IPS-18c (cell line): ENCODE measurements around the gene CDON.

Experiments used
- H3K4me3 ChIP-seq: 2 replicates; pipeline ENCODE4 v1.7.0; 2013; ENCODE audit warnings: low read depth, mild to moderate bottlenecking, low read length, moderate library complexity; ENCODE audit not compliant: insufficient read depth
- H3K9me3 ChIP-seq: one replicate; pipeline ENCODE4 v1.6.1; 2013; ENCODE audit warnings: mild to moderate bottlenecking, low read length, moderate library complexity; ENCODE audit not compliant: control insufficient read depth, insufficient read depth

The CDON gene, protein sequence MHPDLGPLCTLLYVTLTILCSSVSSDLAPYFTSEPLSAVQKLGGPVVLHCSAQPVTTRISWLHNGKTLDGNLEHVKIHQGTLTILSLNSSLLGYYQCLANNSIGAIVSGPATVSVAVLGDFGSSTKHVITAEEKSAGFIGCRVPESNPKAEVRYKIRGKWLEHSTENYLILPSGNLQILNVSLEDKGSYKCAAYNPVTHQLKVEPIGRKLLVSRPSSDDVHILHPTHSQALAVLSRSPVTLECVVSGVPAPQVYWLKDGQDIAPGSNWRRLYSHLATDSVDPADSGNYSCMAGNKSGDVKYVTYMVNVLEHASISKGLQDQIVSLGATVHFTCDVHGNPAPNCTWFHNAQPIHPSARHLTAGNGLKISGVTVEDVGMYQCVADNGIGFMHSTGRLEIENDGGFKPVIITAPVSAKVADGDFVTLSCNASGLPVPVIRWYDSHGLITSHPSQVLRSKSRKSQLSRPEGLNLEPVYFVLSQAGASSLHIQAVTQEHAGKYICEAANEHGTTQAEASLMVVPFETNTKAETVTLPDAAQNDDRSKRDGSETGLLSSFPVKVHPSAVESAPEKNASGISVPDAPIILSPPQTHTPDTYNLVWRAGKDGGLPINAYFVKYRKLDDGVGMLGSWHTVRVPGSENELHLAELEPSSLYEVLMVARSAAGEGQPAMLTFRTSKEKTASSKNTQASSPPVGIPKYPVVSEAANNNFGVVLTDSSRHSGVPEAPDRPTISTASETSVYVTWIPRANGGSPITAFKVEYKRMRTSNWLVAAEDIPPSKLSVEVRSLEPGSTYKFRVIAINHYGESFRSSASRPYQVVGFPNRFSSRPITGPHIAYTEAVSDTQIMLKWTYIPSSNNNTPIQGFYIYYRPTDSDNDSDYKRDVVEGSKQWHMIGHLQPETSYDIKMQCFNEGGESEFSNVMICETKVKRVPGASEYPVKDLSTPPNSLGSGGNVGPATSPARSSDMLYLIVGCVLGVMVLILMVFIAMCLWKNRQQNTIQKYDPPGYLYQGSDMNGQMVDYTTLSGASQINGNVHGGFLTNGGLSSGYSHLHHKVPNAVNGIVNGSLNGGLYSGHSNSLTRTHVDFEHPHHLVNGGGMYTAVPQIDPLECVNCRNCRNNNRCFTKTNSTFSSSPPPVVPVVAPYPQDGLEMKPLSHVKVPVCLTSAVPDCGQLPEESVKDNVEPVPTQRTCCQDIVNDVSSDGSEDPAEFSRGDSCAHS (N-terminal part only)

DNA sequence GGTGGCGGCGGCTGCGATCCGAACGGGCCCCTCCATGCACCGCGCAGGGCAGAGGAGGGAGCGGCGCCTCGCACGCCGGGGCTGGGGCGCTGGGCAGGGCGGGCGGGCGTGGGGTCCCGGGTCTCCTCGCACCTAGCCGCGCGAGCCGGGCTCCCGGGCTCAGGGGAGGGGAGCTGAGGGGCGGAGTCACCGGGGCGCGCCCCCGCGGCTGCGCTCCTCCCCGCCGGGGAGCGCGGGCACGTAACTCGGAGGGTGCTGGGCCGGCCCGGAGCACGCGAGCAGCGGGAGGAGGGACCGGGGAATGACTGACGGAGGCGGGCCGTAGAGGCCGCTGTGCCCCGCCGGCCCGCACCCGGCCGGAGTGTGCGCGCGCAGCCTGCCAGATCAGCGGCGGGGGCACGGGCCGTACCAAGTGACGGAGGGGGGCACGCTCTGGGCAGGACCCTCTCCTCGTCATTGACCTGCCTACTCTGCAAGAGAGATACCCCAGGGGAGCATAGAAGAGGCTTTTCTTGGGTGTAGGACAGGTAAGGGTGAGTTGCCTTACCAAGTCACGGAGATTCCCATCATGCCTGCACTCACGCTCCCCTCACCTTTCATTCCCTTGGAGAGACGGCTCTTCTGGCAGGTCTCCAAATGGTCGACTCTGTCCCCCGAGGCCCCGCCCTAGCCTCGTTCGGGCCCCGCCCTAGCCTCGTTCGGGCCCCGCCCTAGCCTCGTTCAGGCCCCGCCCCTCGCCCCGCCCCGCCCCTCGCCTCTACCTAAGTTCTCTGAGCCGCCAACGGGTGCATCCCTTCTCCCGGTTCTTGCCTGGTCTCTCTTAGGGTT is at the start of gene CDON:
Gene CDON (minus strand): TSS at position 188 of the 828 bp plus-strand sequence. CDS start 39,390 bp downstream, outside the sequence.
- no peaks in the 10 kb centered on the region for H3K9me3 ChIP-seq
- peak within 1 kb of the TSS; percentile 54 for H3K4me3 ChIP-seq

DNA sequence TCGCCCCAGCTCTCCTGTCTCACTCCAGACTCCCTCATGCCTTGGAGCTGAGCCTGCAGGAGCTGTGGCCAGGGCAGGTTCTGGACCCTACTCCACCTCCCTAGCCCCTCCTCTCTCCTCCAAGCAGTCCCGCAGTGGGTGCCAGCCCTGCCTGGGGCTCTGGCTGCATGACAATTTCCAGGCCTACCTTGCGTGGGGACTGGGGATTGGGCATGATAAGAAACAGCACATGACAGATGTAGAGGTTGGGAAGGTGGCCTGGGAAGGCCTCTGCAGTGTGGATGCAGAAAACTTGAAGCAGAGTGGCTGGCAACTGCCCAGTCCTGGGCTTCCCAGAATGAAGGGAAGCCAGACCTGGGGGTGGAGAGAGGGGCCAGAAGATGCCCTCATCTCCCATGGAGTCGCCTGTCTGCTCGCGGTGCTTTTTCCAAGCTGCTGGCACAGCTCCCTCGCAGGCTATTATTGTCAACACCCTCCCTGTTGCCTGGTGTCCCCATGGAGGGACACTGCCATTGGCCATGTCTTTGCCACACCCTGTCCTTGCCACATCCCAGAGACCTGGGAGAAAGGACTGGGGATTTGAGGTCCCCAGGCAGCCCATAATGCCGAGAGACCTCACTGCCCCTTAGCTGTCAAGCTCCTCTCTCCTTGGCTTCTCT is 48.9 kb upstream of the CDON start:
- H3K4me3 ChIP-seq, result no peak overlapping the region
- H3K9me3 ChIP-seq, result peaks cover 2% of the 10 kb centered on the region

DNA sequence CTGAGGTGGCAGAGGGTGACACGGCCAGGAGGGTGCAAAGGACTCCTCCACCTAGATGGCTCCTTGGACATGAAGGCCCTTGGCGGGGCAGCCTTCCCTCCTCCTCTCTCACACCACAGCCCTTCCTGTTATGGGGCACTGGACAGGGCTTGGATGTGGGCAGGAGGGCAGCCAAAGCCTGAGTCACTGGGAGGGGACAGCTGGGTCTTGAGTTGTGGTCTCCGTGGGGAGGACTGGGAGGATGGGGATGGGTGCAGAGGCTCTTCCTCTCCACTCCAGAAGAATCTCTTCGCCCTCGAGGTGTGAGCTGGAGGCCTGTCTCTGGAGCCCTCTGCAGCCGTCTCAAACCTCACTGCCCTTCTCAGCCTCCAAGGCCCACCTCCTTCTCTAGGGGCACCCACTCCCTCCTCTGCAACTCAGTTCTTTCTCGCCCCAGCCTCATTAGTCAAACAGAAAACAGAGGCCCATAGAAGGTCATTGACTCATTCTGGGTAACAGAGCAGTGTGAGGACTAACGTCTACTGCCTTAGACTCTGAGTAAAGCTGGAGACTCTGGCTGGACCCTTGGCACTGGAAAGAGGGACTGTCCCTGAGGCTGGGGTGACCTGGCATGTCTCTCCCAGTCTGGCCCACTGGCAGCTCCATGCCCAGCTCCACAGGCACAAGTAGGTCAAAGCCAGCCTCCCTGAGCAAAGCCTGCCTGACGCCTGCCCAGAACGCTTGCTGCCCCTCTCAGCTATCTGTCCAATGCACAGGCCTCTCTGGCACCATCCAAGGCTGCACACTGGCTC is 47.5 kb upstream of the CDON start:
- H3K4me3 ChIP-seq, result no peak overlapping the region
- H3K9me3 ChIP-seq, result peaks cover 2% of the 10 kb centered on the region

DNA sequence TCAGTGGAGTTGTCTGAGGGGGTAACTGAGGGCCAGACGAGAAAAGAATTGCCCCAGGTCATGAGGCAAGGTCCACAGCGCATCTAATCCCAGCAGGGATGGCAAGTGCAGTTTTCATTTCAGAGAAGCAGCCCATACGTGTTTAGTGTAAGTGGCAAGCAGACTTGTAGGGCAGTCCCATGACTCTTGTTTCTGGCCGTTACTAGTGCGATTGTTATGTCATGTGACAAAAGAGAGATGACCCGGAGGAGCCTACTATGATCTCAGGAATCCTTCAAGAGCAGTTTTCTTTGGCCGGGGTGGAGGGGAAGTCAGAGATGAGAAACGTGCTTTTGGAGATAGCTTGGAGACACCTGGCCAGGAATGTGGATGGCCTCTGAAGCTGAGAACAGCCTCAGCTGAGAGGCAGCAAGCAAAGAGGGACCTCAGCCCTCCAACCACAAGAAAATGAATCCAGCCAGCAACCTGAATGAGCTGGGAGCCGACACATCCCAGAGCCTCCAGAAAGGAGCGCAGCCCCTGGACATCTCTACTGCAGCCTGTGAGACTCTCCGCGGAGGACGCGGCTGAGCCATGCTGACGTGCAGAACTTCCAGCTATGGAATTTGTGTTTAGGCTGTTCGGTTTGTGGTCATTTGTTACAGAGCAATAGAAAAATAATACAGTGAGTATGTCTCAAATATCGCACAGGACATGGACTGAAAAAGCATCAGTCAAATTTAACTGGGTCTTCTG is 44.1 kb upstream of the CDON start:
- Histone ChIP-seq H3K4me3 (no peak overlapping the region), H3K9me3 (peaks cover under 1% of the 10 kb centered on the region)

DNA sequence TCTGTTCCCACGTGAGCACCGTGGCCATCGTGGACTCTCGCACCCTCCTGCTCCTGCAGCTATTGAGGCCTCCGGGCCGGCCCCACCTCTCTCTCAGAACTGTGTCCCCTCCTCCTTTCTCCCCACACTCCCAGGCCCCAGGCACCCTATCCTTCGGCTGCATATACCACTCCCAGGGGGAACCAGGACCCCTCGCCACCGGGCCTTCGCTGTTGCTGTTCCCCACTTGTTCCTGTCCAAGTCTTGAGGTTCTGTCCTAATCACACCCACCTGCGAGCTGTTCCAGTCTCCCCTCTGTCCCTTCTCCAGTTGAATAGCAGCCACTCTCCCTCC is 43.0 kb upstream of the CDON start:
- no peak overlapping the region for H3K4me3 ChIP-seq

DNA sequence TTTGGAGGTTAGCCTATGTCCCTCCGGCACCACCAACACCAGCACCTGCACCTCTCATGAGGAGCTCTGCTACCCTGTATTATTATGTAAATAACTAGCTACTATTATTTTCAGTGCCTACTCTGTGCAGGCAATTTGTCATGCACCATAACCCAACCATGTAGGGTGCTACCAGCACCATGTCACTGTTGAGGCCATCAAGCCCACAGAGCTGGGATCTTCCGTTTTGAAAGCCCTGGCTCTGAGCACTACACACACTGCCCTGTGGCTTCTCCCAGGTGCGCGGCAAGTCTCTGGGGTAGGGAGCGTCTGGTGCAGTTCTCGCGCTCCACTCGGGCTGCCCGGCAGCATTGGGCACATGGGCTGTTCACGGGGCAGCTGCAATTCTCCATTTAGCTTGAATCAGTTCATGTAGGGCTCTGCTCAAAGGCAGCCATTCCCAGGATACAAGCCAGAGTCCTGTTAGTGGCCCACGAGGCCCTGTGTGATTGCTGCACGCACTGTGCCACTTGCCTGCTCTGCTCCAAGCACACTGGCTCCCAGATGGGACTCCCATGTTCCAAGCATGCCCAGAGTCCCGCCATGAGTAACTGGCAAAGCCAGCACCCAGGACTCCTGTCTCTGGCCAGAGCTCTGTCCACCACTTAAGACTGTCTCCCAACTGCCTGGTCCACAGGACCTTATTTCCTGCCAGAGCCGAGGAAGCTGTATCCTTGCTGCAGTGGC is 42.5 kb upstream of the CDON start:
- Histone ChIP-seq H3K4me3 (peak overlapping the region; percentile 5; the same call in 1 of the 2 replicates), H3K9me3 (no peaks in the 10 kb centered on the region)

More for the DNA sequence above, 43.0 kb upstream of the CDON start:
- no peaks in the 10 kb centered on the region for H3K9me3 ChIP-seq

DNA sequence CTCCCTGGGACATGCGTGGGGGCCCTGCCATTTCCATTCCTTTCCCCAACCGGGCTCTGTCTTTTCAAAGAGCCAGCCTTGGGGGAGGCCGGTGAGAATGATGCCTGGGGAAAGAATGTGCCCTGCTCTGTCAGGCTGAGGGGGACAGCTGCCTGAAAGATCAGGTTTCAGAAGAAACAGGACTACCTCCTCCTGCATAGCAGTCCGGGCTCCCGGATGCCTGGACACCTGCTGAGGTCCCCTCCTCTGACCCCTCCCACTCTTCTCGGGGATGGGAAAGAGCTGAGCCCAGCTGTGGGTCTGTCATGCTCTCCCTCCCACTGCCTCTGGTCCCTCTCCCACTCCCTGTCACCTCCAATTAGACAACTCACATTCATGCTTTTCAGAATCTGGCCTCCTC is 41.8 kb upstream of the CDON start:
- H3K4me3 ChIP-seq, result peak overlapping the region; percentile 5; the same call in 1 of the 2 replicates
- H3K9me3 ChIP-seq, result no peaks in the 10 kb centered on the region

DNA sequence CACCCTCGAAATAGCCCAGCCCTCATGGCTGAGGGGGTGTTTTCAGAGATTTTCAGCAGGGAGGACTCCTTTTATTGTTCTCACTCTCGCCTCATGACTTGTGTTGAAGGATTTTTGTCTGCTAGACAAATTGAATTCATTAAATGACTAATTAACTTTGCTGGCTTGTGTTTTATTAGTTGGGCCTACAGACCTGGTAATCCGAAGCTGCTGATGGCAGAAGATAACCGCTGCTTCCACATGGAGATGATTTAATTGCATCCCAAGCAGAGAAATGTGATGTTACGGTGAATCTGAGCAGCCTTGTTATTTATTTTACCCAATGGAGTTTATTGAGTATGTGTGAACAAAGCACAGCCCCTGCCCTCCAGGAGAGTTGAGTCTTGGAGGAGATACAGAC is 40.5 kb upstream of the CDON start:
- H3K4me3 ChIP-seq, result no peak overlapping the region
- H3K9me3 ChIP-seq, result no peaks in the 10 kb centered on the region

DNA sequence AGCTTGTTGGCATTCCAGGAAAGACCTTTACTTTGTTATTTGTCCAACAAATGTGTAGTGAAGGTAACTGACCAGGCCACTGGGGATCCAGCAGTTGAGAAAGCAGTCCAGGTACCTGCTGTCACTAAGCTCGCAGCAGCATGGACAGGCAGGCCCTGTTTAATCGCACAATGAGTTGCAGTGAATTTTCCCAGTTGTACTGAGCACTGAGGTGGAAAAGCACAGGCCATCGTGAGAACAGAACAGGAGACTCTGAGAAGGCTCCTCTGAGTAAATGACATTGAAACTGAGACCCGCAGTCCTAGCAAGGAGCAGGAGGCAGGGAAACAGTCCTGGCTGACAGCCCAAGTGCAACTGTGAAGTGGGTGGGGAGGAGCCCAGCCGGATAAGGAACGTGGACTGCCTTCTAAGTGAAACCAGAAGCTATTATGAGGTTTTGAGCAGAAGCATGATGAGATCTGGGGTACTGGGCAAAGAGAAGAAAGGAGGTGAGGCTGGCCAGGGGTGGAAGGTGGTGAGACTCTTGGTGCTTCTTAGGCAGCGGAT is 39.8 kb upstream of the CDON start:
- H3K4me3 ChIP-seq, result no peak overlapping the region
- no peaks in the 10 kb centered on the region for H3K9me3 ChIP-seq

DNA sequence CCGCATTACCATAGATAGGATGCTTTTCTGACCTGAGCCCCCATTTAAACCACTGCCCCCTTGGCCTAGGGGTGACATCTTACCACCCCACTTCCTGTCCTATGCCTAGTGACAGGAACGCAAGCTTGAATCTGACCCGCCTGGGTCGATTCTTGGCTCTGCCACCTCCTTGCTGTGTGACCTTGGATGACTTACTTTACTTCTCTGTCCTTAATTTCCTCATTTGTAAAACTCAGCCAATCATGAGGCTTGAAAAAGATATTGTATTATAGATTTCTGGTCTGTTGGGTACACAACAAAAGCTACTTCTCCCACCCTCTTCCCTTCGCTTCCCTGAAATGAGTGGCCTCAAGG is 39.2 kb upstream of the CDON start:
- Histone ChIP-seq H3K4me3 (no peak overlapping the region), H3K9me3 (no peaks in the 10 kb centered on the region)

DNA sequence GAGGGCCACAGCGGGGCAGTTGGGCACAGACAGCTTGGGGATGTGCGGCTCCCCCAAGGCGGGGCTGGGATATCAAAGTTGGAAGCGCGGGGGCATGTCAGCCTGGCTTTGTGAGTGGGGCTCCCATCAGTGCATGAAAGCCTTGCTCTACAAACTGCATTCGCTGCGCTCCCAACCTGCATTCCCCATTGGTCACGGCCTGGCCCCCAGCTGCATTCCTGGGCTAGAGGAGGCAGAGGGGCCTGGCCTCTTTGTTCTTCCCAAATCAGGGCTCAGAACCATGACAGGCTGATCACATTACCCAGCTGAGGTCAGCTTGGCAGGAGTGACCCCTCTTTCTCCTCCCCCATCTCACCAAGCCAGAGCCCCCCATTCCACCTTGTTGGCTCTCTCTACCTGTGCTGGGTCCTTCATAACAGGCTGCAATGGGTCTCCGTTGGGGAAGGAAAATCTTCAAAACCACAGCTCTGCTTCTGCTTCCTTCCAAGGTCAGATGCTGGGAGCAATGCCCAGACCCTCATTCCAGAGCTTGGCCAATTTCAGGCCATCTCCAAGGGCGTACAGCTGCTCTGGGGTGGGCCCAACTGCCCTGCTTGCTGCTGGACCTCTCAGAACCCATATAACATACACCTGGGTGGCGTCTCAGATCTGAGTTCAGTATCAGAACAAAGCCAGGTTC is 38.7 kb upstream of the CDON start:
- Histone ChIP-seq H3K9me3 (no peaks in the 10 kb centered on the region), H3K4me3 (no peak overlapping the region)

DNA sequence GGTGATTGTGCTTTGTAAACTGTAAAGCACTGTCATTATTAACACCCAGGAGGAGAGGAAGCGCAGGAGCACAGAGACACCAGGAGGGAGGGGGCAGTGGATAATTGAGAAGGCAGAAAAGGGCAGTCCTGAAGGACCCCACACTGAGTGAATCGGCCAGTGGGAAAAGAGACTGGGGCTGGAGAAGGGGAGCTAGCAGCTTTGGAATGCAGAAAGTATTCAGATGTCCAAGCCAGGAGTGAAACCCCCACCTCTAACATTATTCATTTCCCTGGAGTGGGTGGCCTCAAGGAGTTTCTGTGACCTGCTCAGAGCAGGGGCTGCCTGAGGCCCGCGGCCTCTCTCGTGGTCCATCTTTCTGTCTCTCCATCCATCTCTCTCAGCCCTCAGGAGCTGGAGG is 38.0 kb upstream of the CDON start:
- H3K9me3 ChIP-seq, result no peaks in the 10 kb centered on the region
- H3K4me3 ChIP-seq, result no peak overlapping the region

DNA sequence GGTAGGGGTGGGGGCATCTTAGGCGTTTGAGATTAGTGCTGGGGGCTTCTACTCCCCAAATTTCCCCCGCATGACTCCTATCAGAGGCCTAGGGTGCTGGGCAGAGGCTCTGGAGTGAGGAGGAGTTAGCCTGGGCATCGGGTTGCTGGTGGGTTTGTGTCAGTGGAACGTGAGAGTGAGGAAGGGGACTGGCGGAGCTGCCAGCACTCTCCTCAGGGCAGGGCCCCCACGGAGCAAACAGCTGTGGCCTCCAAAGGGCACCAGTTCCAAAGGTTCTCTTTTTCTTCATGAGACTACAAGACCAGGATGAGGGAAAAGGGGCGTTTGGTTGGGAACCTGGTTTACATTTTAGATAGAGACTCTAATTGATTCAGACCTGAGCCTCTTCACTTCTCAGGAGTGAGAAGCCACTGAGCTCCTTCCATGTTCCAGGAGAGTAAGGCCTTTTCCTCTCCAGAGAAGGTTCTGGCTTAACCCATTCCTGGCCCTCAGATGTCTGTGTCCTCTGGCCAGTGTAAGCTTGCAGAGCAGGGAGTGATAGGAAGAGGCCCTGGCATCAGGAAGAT is 35.6 kb upstream of the CDON start:
- no peak overlapping the region for H3K4me3 ChIP-seq
- no peaks in the 10 kb centered on the region for H3K9me3 ChIP-seq

DNA sequence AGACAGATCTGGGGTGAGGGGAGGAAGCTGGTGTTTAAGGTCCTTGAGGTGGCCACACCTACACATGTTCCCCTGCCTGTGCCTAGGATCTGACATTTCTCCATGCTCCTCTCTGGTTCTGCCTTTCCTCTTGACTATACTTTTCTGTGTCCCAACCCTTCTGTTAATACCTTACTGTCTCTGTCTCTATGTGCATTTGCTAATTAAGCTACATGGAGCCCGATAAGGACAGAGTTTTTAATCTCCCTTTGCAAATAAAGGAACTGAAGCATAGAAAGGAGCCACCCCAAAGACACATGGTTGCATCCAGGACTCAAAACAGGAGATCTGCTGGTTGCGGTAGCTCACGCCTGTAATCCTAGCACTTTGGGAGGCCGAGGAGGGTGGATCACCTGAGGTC is 33.1 kb upstream of the CDON start:
- H3K9me3 ChIP-seq, result no peaks in the 10 kb centered on the region
- H3K4me3 ChIP-seq, result no peak overlapping the region
